ENCODE measurements around the gene MISP3. TPM values are rescaled to one million over a fixed set of nuclear protein-coding genes. Genes with fewer than 3 reads are reported as not detected.

The MISP3 gene
- total and polyA plus RNA-seq, 9 of the 15 experiments (the other 6 are each of a cell fraction or from before 2014, with no cell fraction given), result 0.25 to 5.6 (median 1.6) TPM

GRCh38 chr19:14091081-14091812 is 18.7 kb downstream of the MISP3 start (continued):
- no peak; the same call in 1 of the 2 replicates for TF ChIP-seq NKRF (IDR thresholded peaks at IDR 0.05; ENCODE audit: borderline replicate concordance)
- TF ChIP-seq, protein P1, sequence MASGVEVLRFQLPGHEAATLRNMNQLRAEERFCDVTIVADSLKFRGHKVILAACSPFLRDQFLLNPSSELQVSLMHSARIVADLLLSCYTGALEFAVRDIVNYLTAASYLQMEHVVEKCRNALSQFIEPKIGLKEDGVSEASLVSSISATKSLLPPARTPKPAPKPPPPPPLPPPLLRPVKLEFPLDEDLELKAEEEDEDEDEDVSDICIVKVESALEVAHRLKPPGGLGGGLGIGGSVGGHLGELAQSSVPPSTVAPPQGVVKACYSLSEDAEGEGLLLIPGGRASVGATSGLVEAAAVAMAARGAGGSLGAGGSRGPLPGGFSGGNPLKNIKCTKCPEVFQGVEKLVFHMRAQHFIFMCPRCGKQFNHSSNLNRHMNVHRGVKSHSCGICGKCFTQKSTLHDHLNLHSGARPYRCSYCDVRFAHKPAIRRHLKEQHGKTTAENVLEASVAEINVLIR (CRISPR knock-in tag; IDR thresholded peaks at IDR 0.05), result no peak
- TF ChIP-seq HMGN3 (IDR thresholded peaks at IDR 0.05; ENCODE audit: borderline replicate concordance, extremely low read depth, insufficient read length, low read depth, low read length), result peak; percentile 66
- TF ChIP-seq CBX8 (IDR thresholded peaks at IDR 0.05; ENCODE audit: borderline replicate concordance, extremely low read depth, low read depth, low read length, poor library complexity, severe bottlenecking), result no peak
- no peak for TF ChIP-seq CHCHD3 (CRISPR knock-in tag; IDR thresholded peaks at IDR 0.05)
- 0 out of 4 replicates have a peak, but pooled peaks of 1 of the 2 experiments have one; percentile 28 for TF ChIP-seq TRIM24 (IDR thresholded peaks at IDR 0.05)
- no peak for TF ChIP-seq HBP1 (CRISPR knock-in tag; IDR thresholded peaks at IDR 0.05)
- no peak; the same call in 1 of the 2 replicates for TF ChIP-seq XRCC5 (IDR thresholded peaks at IDR 0.05; ENCODE audit: low read depth, low read length)
- no peak for TF ChIP-seq CREBBP (IDR thresholded peaks at IDR 0.05; ENCODE audit: low read depth, low read length)
- no peak for TF ChIP-seq NR1H2 (CRISPR knock-in tag; IDR thresholded peaks at IDR 0.05)
- TF ChIP-seq CTCF (IDR thresholded peaks at IDR 0.05 in 2 of 3, conservative IDR thresholded peaks at IDR 0.05 in 1 of 3; ENCODE audit: insufficient read depth in 2 of 3, low read depth in 1 of 3, low read length in 3 of 3), result peak; percentile 53 to 72 (median 53)
- TF ChIP-seq STAT5B (CRISPR knock-in tag; IDR thresholded peaks at IDR 0.05), result no peak
- TF ChIP-seq, protein P2, sequence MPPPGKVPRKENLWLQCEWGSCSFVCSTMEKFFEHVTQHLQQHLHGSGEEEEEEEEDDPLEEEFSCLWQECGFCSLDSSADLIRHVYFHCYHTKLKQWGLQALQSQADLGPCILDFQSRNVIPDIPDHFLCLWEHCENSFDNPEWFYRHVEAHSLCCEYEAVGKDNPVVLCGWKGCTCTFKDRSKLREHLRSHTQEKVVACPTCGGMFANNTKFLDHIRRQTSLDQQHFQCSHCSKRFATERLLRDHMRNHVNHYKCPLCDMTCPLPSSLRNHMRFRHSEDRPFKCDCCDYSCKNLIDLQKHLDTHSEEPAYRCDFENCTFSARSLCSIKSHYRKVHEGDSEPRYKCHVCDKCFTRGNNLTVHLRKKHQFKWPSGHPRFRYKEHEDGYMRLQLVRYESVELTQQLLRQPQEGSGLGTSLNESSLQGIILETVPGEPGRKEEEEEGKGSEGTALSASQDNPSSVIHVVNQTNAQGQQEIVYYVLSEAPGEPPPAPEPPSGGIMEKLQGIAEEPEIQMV (tag; conservative IDR thresholded peaks at IDR 0.05; ENCODE audit: low read depth), result no peak
- TF ChIP-seq, protein P3, sequence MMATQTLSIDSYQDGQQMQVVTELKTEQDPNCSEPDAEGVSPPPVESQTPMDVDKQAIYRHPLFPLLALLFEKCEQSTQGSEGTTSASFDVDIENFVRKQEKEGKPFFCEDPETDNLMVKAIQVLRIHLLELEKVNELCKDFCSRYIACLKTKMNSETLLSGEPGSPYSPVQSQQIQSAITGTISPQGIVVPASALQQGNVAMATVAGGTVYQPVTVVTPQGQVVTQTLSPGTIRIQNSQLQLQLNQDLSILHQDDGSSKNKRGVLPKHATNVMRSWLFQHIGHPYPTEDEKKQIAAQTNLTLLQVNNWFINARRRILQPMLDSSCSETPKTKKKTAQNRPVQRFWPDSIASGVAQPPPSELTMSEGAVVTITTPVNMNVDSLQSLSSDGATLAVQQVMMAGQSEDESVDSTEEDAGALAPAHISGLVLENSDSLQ (IDR thresholded peaks at IDR 0.05), result no peak
- no peak for TF ChIP-seq RHOXF2B (CRISPR knock-in tag; conservative IDR thresholded peaks at IDR 0.05)
- no peak for TF ChIP-seq CBFA2T2 (conservative IDR thresholded peaks at IDR 0.05)
- TF ChIP-seq RFX5 (IDR thresholded peaks at IDR 0.05; ENCODE audit: low read depth, low read length), result no peak
